Right lobe of liver (tissue), 4 donors: ENCODE data around the gene HHIPL2.

Source experiments
- POLR2A ChIP-seq: fragments of 450-650 bp; IDR thresholded peaks from one replicate; pipeline ENCODE4 v1.6.1; 2017; ENCODE audit warnings: antibody characterized with exemption, mild to moderate bottlenecking
- TF ChIP-seq, protein P1 (sequence below), 4 donors: fragments of 200-600 bp in 3 of 4; fragments of 450-650 bp in 1 of 4; IDR thresholded peaks; one replicate each; pipeline versions ENCODE4 v1.5.1 to v1.8.0; 2016 to 2022; ENCODE audit warnings: antibody characterized with exemption in 4 of 4, mild to moderate bottlenecking in 2 of 4
- donor health status: DM: no; HTN: no; CAD: no.
- donor health status: DM: no; HTN: no; CAD: no.
- donor health status: DM: no; HTN: yes; CAD: no.

- TF ChIP-seq, protein P1, sequence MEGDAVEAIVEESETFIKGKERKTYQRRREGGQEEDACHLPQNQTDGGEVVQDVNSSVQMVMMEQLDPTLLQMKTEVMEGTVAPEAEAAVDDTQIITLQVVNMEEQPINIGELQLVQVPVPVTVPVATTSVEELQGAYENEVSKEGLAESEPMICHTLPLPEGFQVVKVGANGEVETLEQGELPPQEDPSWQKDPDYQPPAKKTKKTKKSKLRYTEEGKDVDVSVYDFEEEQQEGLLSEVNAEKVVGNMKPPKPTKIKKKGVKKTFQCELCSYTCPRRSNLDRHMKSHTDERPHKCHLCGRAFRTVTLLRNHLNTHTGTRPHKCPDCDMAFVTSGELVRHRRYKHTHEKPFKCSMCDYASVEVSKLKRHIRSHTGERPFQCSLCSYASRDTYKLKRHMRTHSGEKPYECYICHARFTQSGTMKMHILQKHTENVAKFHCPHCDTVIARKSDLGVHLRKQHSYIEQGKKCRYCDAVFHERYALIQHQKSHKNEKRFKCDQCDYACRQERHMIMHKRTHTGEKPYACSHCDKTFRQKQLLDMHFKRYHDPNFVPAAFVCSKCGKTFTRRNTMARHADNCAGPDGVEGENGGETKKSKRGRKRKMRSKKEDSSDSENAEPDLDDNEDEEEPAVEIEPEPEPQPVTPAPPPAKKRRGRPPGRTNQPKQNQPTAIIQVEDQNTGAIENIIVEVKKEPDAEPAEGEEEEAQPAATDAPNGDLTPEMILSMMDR (IDR thresholded peaks at IDR 0.05): no peak
- TF ChIP-seq POLR2A: no peak
Measured at GRCh38 chr1:222592171-222592570, 44.3 kb upstream of the HHIPL2 start.
